ENCODE results near the gene IRX3. TPM values are rescaled to one million over a fixed set of nuclear protein-coding genes. Genes with fewer than 3 reads are reported as not detected.

The IRX3 gene
- total and polyA plus RNA-seq, 8 donors = 0.58 to 42.4 (median 13.5) TPM; not detected in 1

- no peaks in the 10 kb centered on the region for H3K9me3 ChIP-seq
- no peak for DNase-seq
- H3K36me3 ChIP-seq = no peaks in the 10 kb centered on the region
- H3K27ac ChIP-seq = no peak overlapping the region
- TF ChIP-seq POLR2AphosphoS5 (IDR thresholded peaks at IDR 0.05) = no peak
- no peak for TF ChIP-seq POLR2A (IDR thresholded peaks at IDR 0.05)
- no peak for TF ChIP-seq CTCF (IDR thresholded peaks at IDR 0.05)
- TF ChIP-seq EP300 (IDR thresholded peaks at IDR 0.05) = no peak
- intact Hi-C loops (cut with DNase I; ENCODE audit: low total_unique reads) = no loop called here
- H3K4me1 ChIP-seq = peaks cover 0 to 6% (median 0%) of the 10 kb centered on the region in 4 donors
- 68 to 87% (median 76%) methylated on average over 2 of the region's 2 CpGs for WGBS, 5 donors
- H3K4me3 ChIP-seq = no peak overlapping the region
- H3K27me3 ChIP-seq = no peaks in the 10 kb centered on the region
Observed at GRCh38 chr16:54236773-54237172, 49.8 kb downstream of the IRX3 start.

- H3K27me3 ChIP-seq = no peaks in the 10 kb centered on the region
- peaks cover 0 to 2% (median under 1%) of the 10 kb centered on the region in 4 donors for H3K9me3 ChIP-seq
- TF ChIP-seq POLR2AphosphoS5 (IDR thresholded peaks at IDR 0.05) (no peak), EP300 (IDR thresholded peaks at IDR 0.05) (no peak), CTCF (IDR thresholded peaks at IDR 0.05) (no peak), POLR2A (IDR thresholded peaks at IDR 0.05) (no peak)
- no peak overlapping the region for H3K27ac ChIP-seq
- WGBS, 5 donors = 67 to 83% (median 74%) methylated on average over 4 of the region's 4 CpGs
- no peak for DNase-seq
- no peak overlapping the region for H3K4me3 ChIP-seq
- no peaks in the 10 kb centered on the region for H3K36me3 ChIP-seq
- H3K4me1 ChIP-seq = no peaks in the 10 kb centered on the region
- intact Hi-C loops (cut with DNase I; ENCODE audit: low total_unique reads) = no loop called here
Observed at GRCh38 chr16:54233615-54234014, 53.0 kb downstream of the IRX3 start.

All from stomach (tissue), 9 donors.